Gastrocnemius medialis (tissue), 4 donors: ENCODE measurements around the gene RYR1.

ENCODE experiments used
- POLR2A ChIP-seq, 2 donors: fragments of 450-650 bp; IDR thresholded peaks; one replicate each; pipeline ENCODE4 v1.6.1; 2017; ENCODE audit warnings: antibody characterized with exemption in 2 of 2, mild to moderate bottlenecking in 2 of 2, moderate library complexity in 2 of 2
- TF ChIP-seq, protein P1 (sequence below), 5 experiments: fragments of 450-650 bp in 3 of 5; fragments of 200-600 bp in 2 of 5; sonication (generic) in 2 of 5; IDR thresholded peaks in 4 of 5; conservative IDR thresholded peaks in 1 of 5; 1 replicate in 4 of 5; 2 replicates in 1 of 5; pipeline ENCODE4 v1.5.1; 2016 to 2019; ENCODE audit warnings: antibody characterized with exemption in 5 of 5, mild to moderate bottlenecking in 3 of 5, moderate library complexity in 3 of 5

DNA sequence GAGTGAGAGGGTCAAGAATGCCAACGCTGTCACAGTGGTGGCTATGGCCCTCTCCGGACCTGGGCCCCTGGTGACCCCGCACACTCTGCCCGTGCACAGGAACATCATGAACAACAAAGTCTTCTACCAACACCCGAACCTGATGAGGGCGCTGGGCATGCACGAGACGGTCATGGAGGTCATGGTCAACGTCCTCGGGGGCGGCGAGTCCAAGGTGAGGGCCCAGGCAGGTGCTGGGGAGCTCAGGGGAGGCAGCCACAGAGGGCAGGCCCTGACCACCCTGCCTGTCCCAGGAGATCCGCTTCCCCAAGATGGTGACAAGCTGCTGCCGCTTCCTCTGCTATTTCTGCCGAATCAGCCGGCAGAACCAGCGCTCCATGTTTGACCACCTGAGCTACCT is 62.6 kb downstream of the RYR1 start:
- TF ChIP-seq, protein P1, sequence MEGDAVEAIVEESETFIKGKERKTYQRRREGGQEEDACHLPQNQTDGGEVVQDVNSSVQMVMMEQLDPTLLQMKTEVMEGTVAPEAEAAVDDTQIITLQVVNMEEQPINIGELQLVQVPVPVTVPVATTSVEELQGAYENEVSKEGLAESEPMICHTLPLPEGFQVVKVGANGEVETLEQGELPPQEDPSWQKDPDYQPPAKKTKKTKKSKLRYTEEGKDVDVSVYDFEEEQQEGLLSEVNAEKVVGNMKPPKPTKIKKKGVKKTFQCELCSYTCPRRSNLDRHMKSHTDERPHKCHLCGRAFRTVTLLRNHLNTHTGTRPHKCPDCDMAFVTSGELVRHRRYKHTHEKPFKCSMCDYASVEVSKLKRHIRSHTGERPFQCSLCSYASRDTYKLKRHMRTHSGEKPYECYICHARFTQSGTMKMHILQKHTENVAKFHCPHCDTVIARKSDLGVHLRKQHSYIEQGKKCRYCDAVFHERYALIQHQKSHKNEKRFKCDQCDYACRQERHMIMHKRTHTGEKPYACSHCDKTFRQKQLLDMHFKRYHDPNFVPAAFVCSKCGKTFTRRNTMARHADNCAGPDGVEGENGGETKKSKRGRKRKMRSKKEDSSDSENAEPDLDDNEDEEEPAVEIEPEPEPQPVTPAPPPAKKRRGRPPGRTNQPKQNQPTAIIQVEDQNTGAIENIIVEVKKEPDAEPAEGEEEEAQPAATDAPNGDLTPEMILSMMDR (IDR thresholded peaks at IDR 0.05 in 4 of 5, conservative IDR thresholded peaks at IDR 0.05 in 1 of 5) = no peak
- no peak for TF ChIP-seq POLR2A (IDR thresholded peaks at IDR 0.05)
